ENCODE results near the gene STRIP2. TPM values are rescaled to one million over a fixed set of nuclear protein-coding genes. Genes with fewer than 3 reads are reported as not detected.
"Not testable (repeated sequence)": the region's sequence is repeated elsewhere in the genome, so short reads cannot be mapped to it uniquely, and the experiment has no call there.

The STRIP2 gene
- total RNA-seq, 4 donors from 2014 or later = 14.3 to 43.9 (median 24.7) TPM

DNA sequence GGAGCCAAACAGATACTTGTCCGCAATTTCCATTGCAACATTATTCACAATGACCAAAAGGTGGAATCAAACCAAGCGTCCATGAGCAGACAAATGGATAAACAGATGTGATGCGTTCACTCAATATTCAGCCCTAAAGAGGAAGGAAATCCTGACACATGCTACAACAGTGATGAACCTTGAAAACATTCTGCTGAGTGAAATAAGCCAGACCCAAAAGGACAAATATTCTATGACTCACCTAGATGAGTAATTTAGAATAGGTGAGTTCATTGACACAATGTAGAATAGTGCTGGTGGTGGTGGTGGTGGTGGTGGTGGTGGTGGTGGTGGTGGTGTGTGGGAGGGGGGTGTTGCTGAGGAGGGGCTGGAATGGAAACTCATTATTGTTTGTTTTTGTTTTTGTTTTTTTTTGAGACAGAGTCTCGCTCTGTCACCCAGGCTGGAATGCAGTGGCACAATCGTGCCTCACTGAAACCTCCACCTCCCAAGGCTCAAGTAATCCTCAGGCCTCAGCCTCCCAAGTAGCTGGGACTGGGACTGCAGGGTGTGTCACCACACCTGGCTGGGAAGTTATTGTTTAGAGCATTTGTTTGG, 96.7 kb downstream of the STRIP2 start:
- no peak for DNase-seq
- intact Hi-C loops (cut with DNase I; ENCODE audit: low total_unique reads) = no loop called here
- no peak overlapping the region for H3K4me3 ChIP-seq
- H3K9me3 ChIP-seq = no peaks in the 10 kb centered on the region
- no peak for ATAC-seq
- H3K27me3 ChIP-seq = no peaks in the 10 kb centered on the region
- H3K4me1 ChIP-seq = no peaks in the 10 kb centered on the region
- H3K27ac ChIP-seq = no peak overlapping the region
- no peak for TF ChIP-seq POLR2A (IDR thresholded peaks at IDR 0.05)
- TF ChIP-seq, protein P1, sequence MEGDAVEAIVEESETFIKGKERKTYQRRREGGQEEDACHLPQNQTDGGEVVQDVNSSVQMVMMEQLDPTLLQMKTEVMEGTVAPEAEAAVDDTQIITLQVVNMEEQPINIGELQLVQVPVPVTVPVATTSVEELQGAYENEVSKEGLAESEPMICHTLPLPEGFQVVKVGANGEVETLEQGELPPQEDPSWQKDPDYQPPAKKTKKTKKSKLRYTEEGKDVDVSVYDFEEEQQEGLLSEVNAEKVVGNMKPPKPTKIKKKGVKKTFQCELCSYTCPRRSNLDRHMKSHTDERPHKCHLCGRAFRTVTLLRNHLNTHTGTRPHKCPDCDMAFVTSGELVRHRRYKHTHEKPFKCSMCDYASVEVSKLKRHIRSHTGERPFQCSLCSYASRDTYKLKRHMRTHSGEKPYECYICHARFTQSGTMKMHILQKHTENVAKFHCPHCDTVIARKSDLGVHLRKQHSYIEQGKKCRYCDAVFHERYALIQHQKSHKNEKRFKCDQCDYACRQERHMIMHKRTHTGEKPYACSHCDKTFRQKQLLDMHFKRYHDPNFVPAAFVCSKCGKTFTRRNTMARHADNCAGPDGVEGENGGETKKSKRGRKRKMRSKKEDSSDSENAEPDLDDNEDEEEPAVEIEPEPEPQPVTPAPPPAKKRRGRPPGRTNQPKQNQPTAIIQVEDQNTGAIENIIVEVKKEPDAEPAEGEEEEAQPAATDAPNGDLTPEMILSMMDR (IDR thresholded peaks at IDR 0.05 in 4 of 5, conservative IDR thresholded peaks at IDR 0.05 in 1 of 5) = no peak
- H3K36me3 ChIP-seq = no peaks in the 10 kb centered on the region
- in situ Hi-C loops (cut with MboI; ENCODE audit: low sequenced_read_pairs in 4 of 4) = no loop called here

DNA sequence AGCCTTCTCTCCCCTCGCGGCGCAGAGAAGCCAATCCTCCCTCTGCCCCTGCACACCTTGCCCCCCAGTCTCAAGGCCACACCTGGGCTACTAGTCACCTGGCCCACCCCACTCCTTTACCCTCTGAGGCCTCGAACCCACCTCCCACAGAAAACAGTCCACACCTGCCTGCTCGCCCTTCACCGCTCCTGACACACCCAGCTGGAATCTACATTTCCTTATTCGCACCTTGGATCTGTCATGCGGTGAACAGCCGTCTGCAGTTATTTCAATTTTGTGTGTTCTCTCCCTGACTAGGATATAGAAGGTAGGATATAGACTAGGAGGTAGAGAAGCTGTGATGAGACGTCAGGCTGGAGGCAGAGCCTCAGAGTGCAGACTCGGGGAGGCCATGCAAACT, 97.5 kb downstream of the STRIP2 start:
- H3K36me3 ChIP-seq = no peaks in the 10 kb centered on the region
- no peak overlapping the region for H3K4me3 ChIP-seq
- no peaks in the 10 kb centered on the region for H3K9me3 ChIP-seq
- no peaks in the 10 kb centered on the region for H3K27me3 ChIP-seq
- in situ Hi-C loops (cut with MboI; ENCODE audit: low sequenced_read_pairs in 4 of 4) (no loop called here), intact Hi-C loops (cut with DNase I; ENCODE audit: low total_unique reads) (no loop called here)
- DNase-seq (no peak), ATAC-seq (no peak)
- TF ChIP-seq POLR2A (IDR thresholded peaks at IDR 0.05) = no peak
- TF ChIP-seq, protein P1 (IDR thresholded peaks at IDR 0.05 in 4 of 5, conservative IDR thresholded peaks at IDR 0.05 in 1 of 5) = no peak
- no peaks in the 10 kb centered on the region for H3K4me1 ChIP-seq
- H3K27ac ChIP-seq = no peak overlapping the region

DNA sequence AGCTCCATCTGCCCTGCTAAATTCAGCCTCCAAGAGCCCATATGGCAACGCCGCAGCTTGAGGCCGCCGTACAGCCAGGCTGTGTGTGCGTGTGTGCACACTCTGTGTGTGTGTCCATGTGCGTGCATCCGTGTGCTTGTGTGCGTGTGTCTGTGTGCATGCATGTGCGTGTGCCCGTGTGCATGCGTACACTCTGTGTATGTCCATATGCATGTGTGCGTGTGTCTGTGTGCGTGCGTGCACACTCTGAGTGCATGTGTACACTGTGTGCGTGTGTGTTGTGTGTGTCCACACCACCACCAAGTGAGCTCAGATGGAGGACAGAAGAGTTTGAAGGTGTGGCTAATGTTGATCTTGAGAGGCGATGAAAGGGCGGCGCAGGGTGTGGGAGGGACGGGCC, 98.1 kb downstream of the STRIP2 start:
- Histone ChIP-seq H3K36me3 (no peaks in the 10 kb centered on the region), H3K27ac (no peak overlapping the region), H3K4me3 (no peak overlapping the region), H3K4me1 (no peaks in the 10 kb centered on the region), H3K27me3 (no peaks in the 10 kb centered on the region), H3K9me3 (no peaks in the 10 kb centered on the region)
- no peak for DNase-seq
- TF ChIP-seq, protein P1 (IDR thresholded peaks at IDR 0.05 in 4 of 5, conservative IDR thresholded peaks at IDR 0.05 in 1 of 5) = no peak
- no peak for TF ChIP-seq POLR2A (IDR thresholded peaks at IDR 0.05)
- intact Hi-C loops (cut with DNase I; ENCODE audit: low total_unique reads) = no loop called here
- in situ Hi-C loops (cut with MboI; ENCODE audit: low sequenced_read_pairs in 4 of 4) = no loop called here
- ATAC-seq = no peak

DNA sequence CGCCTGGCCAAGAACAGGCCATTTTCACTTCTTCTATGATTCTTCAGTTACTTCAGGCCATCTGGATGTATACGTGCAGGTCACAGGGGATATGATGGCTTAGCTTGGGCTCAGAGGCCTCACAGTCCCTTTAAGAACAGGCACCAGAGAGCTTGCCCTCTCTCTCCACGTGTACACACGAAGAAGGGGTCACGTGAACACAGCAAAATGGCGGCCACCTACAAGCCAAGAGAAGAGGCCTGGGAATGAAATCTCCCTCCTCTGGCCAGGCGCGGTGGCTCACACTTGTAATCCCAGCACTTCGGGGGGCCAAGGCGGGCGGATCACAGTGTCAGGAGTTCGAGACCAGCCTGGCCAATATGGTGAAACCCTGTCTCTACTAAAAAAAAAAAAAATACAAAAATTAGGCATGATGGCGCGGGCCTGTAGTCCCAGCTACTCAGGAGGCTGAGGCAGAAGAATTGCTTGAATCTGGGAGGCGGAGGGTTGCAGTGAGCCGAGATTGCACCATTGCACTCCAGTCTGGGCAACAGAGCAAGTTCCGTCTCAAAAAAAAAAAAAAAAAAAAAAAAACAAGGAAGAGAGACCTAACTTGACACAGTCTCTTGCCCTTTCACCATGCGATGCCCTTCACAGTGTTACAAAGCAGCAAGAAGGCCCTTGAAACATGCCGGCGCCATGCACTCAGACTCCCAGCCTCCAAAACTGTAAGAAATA, 100.5 kb downstream of the STRIP2 start:
- H3K4me3 ChIP-seq; H3K4me1 ChIP-seq; H3K36me3 ChIP-seq; ATAC-seq; DNase-seq; H3K27ac ChIP-seq; H3K9me3 ChIP-seq; H3K27me3 ChIP-seq; in situ Hi-C loops (cut with MboI; ENCODE audit: low sequenced_read_pairs in 4 of 4); intact Hi-C loops (cut with DNase I; ENCODE audit: low total_unique reads): not testable (repeated sequence)

DNA sequence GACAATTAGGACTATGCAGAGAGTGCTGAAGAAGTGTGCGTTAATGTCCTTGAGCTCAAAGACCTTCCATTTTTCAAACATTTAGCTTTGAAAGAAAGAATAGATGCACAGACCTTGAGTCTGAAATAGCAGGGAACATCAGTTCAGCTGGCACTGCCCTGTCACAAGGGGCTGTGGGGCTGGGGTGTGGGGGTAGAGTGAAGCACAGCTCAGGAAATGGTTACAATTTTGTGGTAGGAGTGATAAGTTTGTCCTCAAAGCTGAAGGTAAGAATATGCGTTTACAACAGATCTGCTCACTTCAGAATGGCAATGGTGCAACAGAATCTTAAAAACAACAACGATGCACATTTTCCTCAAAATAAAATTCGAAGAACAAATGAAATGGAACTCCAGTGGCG, 101.7 kb downstream of the STRIP2 start:
- intact Hi-C loops (cut with DNase I; ENCODE audit: low total_unique reads) = no loop called here

More for the DNA sequence above, 101.7 kb downstream of the STRIP2 start:
- H3K36me3 ChIP-seq = no peaks in the 10 kb centered on the region
- no peak overlapping the region for H3K4me3 ChIP-seq
- H3K4me1 ChIP-seq = no peaks in the 10 kb centered on the region
- no peaks in the 10 kb centered on the region for H3K27me3 ChIP-seq
- no peak overlapping the region for H3K27ac ChIP-seq
- TF ChIP-seq POLR2A (IDR thresholded peaks at IDR 0.05) = no peak
- TF ChIP-seq, protein P1 (IDR thresholded peaks at IDR 0.05 in 4 of 5, conservative IDR thresholded peaks at IDR 0.05 in 1 of 5) = no peak
- DNase-seq = no peak
- no peaks in the 10 kb centered on the region for H3K9me3 ChIP-seq
- in situ Hi-C loops (cut with MboI; ENCODE audit: low sequenced_read_pairs in 4 of 4) = no loop called here
- no peak for ATAC-seq

Measured in gastrocnemius medialis (tissue), 4 donors.